HG03469 (cell line): ENCODE measurements around the gene TRAPPC1.

Experiments used
- ATAC-seq: cut with Tn5 transposase; IDR thresholded peaks from one replicate; pipeline ENCODE4 v1.9.1; 2021; ENCODE audit warnings: mild to moderate bottlenecking, moderate library complexity, moderate number of reproducible peaks; ENCODE audit not compliant: unreplicated experiment

TRAPPC1 gene

DNA sequence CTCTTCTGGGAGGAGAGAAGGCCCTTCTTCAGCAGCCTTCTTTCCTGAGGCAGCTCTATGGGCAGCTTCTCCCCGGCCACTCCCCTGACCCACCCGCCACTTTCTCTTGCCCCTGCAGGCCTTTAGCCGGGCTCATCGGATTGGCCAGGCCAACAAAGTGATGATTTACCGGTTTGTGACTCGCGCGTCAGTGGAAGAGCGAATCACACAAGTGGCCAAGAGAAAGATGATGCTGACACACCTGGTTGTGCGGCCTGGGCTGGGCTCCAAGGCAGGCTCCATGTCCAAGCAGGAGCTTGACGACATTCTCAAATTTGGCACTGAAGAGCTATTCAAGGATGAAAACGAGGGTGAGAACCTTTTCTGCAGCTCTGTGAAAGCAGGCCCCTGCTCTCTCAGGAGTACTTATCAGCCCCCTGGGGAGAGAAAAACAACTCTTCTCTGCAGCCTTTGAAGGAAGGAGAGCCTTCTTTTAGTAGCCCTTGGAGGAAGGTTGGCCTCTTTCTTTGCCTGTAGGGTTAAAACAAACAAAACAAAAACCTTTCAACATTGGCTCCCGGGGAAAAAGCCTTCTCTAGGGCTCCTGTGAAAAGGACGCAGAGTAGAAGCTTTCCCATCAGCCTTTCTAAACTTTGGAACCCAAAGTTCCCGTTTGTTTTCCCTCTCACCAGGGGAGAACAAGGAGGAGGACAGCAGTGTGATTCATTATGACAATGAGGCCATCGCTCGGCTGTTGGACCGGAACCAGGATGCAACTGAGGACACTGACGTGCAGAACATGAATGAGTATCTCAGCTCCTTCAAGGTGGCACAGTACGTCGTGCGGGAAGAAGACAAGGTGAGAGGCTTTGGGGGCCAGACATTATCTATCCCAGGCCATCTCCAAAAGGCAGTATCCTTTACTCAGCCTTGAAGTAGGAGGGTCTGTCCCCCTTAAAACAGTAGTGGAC, 28.3 kb downstream of the TRAPPC1 start:
- ATAC-seq, result no peak

DNA sequence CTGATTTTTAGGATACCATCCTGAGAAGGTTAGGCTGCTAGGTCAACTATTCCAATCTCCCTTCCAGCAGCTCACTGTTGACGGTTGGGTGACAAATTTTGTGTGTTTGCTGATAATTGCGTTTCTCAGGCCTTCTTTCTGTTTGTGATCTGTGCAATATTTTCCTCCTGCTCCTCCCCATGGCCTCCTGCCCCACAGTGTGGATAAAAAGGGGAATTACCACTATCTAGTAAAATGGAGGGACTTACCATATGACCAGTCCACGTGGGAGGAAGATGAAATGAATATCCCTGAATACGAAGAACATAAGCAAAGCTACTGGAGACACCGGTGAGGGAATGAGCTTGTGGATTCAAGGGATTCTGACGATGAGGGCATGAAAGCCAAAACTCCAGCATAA, 34.0 kb downstream of the TRAPPC1 start:
- ATAC-seq, result no peak

DNA sequence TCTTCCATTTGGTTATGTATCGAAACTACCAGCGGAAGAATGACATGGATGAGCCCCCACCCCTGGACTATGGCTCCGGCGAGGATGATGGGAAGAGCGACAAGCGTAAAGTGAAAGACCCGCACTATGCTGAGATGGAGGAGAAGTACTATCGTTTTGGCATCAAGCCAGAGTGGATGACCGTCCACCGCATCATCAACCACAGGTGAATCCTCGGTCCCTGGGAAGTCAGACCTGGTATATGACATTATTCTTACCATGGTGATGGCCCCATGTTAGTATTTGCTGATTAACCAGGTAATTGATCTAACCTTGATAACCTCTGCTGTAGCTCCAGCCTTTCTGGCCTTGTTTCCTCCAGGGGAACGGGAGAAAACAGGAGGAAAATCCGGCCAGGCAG, 34.7 kb downstream of the TRAPPC1 start:
- ATAC-seq, result no peak

DNA sequence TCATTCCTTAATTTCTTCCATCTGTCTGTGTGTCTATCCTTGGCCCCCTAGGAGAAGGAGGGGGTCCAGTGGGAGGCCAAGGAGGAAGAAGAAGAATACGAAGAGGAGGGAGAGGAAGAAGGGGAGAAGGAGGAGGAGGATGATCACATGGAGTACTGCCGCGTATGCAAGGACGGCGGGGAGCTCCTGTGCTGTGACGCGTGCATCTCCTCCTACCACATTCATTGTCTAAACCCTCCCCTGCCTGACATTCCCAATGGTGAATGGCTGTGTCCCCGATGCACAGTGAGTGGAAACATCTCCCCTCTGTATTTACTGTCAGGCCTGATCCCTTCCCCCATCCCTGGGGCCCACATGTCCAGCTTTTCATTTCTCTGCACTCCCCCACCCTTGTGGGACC, 36.9 kb downstream of the TRAPPC1 start:
- no peak for ATAC-seq

DNA sequence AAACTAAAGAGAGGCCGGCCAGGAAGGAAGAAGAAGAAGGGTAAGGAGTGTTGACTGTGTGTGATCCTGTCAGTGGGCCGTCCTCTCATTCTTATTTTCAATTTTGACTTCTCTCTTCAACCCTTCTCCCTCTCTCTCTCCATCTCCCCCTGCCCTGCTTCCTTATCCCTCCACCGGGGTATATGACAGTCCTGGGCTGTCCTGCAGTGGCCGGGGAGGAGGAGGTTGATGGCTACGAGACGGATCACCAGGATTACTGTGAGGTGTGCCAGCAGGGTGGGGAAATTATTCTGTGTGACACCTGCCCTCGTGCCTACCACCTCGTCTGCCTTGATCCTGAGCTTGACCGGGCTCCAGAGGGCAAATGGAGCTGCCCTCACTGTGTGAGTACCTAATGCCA, 37.5 kb downstream of the TRAPPC1 start:
- no peak for ATAC-seq

DNA sequence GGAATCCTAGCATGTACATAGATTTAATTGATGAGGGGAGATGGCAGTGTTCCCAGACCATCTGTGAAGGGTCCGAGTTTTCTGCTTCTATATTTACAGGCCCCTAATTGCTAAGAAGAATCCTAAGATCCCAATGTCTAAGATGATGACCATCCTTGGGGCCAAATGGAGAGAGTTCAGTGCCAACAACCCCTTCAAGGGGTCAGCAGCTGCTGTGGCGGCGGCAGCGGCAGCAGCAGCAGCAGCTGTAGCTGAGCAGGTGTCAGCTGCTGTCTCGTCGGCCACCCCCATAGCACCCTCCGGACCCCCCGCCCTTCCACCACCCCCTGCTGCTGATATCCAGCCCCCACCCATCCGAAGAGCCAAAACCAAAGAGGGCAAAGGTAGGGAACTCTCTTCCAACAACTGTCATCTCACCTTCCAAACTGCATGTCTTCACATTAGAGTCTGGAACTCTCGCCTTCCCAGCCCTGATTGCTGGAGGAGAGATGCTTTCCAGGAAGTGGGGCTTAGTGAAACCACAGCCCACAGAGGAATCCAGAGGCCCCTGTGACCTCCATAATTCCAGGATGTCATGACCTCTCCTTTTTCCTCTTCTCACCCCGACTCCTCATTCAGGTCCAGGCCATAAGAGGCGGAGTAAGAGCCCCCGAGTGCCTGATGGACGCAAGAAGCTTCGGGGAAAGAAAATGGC, 38.4 kb downstream of the TRAPPC1 start:
- ATAC-seq, result no peak

DNA sequence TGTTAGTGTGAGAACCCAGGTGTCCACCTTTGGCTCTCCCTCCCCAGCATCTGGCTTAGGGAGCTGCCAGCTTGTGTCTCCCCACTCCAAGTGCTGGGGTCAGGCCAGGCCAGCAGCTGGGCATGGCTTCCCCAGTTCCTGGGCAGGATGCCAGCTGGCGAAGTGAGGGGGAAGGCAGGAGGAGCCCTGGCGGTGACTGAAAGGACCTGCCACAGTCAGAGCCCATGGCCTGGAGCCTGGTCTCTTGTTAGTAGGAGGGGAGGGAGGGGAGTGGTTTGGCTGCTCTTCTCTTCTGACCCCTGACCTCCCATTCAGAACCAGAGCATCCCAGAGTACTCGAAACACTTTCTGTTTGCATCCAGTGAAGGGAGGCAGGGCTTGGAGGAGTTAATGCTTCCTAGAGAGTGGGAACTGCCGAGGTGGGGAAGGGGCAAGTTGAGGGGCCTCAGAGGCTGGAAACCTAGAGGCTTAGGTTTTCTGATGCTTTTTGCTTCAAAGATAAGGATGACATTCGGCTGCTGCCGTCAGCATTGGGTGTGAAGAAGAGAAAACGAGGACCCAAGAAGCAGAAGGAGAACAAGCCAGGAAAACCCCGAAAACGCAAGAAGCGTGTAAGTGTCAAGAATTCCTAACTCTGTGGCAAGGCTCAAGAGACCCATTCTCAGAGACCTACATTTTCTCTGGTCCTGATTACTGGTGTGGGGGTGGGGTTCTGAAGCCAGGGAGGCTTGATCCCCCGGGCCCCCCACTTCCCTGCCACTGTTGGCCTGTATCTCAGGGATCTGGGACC, 42.4 kb downstream of the TRAPPC1 start:
- no peak for ATAC-seq

DNA sequence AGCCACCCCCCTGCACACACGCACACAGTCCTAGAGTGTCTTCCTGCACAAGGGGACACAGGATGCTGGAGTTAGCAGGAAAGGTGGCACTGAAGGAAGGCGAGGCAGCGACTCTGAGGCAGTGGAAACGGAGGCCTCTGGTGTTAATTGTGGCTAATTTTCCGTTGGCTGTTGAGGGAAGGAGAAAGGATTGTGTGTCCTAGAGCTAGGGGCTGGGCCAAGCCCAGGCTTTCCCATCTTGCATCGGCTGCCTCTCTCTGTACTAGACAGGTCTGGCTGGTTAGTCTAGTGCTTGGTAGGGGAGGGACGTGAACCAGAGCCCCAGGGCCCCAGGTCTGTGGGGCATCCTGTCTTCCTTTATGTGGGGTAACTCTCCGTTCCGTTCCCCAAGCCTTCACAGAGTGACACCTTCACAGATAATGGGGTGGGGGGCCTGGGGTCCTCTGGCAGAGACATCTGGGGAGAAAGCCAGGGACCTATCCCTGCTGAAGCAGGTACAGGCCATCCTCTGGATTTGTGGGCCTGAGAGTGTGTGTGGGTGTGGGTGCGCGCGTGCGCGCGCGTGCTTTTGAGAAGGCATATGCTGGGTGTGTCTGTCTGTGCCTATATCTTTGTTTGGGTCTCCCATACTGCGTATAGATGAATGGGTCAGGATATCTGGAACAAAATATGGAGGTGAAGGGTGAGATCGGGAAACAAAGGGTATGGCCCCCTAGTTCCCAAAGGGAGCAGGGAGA, 43.4 kb downstream of the TRAPPC1 start, which contains the start of gene CHD3:
TSS of gene CHD3 (plus strand) at position 606 of the 737 bp plus-strand sequence. CDS start 212 bp downstream, outside the sequence.
- ATAC-seq, result no peak

DNA sequence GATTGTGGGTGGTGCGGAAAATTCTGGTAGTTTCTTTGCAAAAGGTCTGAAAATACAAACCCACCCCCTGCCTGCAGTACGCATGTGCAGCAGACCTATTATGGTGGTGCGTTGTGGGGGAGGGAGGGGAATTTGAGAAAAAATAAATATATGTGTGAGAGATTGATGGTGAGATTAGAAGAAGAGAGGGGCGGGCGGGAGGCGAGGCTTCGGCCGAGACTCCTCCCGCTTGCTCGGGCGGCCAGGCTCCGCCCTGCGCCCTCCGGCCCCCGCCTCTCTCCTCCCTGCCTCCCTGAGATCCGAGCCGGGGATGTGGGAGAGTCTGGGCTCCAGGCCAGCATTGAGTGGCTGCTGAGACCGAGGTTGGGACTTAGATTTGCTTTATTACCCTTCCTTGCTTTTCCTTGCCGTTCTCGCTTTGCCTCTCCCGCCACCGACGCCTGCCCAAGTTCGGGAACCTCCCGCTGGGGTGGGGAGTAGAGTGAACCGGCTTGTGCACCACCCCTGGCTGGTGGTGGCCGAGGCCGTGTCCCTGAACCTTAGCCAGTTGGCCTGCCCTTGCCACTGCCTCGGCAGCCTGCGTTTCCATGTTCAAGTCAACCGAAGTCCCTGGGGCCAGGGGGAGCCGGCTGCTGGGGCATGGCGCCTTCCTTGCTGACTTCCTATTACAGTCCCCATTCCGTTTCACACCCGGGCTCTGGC, 44.1 kb downstream of the TRAPPC1 start:
- no peak for ATAC-seq

DNA sequence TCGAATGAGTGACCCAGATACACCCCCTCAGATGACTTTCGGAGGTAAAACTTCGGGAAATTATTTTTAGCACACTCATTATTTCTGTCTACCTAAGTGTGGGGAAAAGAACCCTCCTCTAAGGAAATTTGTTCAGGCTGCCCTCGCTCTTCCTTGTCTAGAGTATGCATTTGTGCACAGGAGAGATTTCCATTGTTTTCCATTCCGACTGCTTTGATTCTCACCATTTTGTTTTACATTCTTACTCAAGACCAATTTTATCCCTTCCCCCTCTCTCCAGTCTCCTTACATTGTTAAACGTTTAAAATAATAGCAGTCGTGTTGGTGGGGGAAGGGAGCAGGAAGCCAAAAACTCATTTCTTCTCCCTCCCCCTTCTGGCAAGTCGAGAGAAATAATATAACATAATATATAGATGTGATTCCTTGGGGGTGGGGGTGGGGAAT, 44.7 kb downstream of the TRAPPC1 start:
- no peak for ATAC-seq

DNA sequence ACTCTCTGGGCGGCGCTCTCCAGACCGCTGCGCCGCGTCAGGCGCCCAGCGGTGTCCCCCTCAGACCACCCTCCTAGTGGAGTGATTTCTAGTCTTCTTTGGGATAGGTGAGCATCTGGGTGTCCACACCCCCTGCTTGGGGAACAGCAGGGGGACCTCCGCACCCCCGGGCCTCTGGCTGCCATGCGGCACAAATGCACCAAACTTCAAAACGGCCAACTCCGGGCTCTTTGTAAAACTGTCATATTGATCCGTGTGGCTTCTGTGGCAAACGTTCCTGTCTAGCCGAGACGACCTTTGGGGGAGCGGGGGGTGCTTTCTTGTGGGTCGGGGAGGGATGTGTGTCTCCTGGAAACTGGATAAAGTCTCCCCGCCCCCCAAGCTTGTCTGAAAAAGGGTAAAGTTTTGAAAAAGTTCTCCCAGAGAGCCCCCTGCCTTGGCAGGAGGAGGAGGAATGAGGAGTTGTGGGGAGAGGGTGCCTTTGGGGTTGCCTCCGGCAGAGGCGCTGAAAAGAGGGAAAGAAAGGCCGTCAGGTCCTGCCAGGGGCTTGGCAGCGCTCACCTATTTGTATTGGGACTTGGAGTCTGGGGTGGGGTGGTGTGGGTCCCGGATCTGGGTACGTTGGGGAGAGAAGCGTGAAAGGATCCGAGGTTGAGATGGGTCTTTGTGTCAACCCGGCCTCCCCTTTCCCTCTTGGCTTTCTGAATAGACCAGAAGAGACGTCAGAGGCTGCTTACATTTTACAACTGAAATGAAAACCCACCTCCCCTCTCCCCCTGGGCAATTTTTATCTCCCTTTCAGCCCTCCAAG, 45.3 kb downstream of the TRAPPC1 start:
- no peak for ATAC-seq

DNA sequence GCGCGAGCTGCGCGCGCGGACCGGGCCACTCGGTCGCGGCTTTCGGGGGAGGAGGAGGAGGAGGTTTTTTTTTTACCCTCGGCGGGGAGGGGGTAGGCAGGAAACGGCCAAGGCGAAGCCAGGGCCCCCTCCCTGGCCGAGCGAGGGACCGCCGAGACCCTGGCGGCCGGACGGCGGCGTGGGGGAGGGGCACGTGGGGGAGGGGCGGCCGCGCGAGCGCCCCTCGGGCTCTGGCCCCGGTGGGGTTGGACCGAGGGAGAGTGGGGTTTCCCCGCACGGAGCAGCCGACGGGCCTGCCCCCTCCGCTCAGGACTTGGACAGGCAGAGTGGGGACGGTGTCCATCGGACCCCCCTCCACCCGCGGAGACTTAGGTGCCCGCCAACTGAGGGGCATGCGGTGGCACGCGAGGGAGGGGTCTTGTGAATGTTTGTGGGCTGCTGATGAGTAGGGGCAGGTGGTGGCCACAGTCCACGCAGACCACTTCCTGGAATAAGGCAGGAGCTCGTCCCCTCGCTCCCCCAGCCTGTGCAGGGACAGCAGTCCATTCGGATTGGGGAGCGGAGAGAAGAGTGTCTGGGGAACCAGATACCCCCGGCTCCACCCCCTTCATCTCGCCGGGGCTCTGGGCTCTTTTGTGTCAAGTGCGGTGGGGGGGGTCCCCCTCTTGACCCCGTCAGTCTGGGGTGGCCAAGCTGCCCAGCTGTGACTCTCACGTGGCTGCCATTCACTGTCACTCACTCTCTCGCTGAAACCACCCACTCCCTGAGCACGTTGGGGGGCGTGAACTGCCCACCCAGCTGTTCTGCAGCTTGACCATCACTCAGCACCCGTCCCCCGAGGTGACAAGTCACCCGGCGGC, 46.1 kb downstream of the TRAPPC1 start:
- ATAC-seq, result no peak

DNA sequence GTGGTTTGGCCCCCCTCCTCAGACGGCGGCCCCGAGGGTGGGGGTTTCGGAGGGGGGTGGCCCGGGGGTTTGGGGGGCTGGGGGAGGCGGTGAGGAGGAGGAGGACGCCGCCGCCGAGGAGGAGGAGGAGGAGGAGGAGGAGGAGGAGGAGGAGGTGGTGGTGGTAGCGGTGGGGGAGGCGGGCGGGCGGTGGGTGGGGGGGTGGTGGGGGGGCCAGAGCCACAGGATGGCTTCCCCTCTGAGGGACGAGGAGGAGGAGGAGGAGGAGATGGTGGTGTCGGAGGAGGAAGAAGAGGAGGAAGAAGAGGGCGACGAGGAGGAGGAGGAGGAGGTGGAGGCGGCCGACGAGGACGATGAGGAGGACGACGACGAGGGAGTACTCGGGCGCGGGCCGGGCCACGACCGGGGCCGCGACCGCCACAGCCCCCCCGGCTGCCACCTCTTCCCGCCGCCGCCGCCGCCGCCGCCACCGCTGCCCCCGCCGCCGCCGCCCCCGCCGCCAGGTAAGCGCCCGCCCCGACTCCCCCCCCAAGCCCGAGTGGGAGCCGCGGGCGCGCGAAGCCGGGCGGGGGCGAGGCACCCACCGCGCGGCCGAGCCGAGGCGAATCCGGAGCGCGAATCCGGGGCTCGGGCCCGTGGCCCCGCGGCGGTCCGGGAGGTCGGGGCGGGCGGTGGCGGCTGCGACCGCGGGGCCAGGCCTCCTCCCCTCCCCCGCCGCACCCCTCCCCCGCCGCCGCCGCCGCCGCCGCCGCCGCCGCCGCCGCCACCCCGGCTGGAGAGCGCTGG, 47.0 kb downstream of the TRAPPC1 start:
- ATAC-seq, result no peak

DNA sequence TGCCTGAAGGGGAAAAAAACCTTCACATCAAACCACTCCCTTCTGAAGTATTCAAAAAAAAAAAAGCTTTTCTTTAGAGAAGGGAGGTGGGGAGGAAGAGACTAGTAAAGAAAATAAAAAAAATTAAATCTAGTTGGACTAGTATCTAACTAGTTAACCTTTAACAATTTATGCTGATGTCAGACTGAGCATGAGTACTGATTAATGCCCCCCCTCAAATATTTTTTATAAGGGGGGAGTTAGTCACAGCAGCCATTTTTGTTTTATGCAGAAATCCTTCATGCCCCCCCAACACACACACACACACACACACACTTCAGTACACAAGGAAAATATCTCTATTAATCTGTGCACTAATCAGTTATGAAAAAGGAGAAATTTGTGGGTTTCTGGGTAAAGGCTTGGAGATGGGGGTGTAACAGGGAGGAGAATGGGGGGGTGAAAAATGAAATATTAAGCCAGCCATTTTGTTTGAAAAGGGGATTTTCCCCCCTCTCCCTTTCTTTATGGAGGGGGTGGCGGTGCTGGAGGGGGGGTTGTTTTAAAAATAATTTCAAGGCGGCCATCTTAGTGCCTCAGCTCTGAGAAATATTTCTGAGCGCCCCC, 47.9 kb downstream of the TRAPPC1 start:
- ATAC-seq, result no peak

DNA sequence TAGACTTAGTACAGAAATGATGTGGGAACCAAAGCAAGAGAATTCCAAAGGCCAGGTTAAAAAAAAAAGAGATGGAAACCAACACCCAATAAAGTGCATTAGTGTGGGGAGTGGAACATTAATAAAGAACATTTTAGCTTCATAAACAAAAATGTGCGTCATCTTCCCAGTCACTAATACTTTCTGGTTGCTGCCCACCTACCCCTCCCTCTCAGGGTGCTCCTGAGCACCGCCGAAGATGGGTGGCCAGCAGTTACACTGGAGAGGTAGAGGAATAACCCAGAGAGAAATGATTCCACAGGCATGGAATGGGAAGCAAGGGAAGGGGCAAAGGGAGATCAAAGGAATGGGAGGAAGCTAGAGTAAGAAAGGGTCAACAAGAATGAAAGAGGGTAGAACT, 49.1 kb downstream of the TRAPPC1 start:
- ATAC-seq, result no peak

DNA sequence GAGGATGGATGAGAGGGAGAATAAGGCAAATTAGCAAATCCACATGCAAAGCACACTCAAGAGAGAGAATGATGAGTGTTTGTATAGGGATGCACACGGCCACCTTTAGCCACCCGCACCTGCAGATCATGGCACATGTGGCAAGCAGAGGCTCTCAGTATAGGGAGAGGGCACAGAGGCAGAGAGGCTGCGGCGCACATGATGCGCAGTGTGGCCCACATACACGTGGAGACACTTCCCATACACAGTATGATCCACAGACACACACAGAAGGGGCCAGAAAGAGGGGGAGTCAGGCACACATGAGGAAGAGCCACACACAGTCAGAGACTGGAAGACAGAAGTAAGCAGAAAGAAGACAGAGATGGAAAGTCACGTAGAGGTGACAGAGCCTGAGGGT, 49.7 kb downstream of the TRAPPC1 start:
- ATAC-seq, result no peak
